Measurements from ENCODE around the gene RUFY1. TPM values are rescaled to one million over a fixed set of nuclear protein-coding genes. Genes with fewer than 3 reads are reported as not detected.

Gene RUFY1
- total RNA-seq, 1 experiment from 2014 or later, result 45.7 TPM

GRCh38 chr5:179504600-179505396 lies 45.6 kb upstream of the RUFY1 start:
- Histone ChIP-seq H2AFZ (ENCODE audit: low read length) (no peak overlapping the region), H3K79me1 (ENCODE audit: insufficient read depth, low read depth, low read length, poor library complexity, severe bottlenecking) (no peaks in the 10 kb centered on the region), H4K20me1 (ENCODE audit: control insufficient read depth, insufficient read depth, insufficient read length) (no peaks in the 10 kb centered on the region), H3K4ac (ENCODE audit: low read depth, low read length) (no peak overlapping the region), H4K5ac (ENCODE audit: insufficient read length, low read depth, low read length) (no peak overlapping the region), H3K9ac (ENCODE audit: extremely low read depth, insufficient read length, low read length) (no peak overlapping the region), H4K8ac (replicated peaks; ENCODE audit: insufficient read length, low read depth, low read length) (no peak overlapping the region), H2BK15ac (ENCODE audit: low read depth, low read length) (no peak overlapping the region), H3K56ac (ENCODE audit: insufficient read length, low read depth, low read length) (no peak overlapping the region), H3K4me2 (ENCODE audit: insufficient read depth, insufficient read length, low read length) (no peak overlapping the region), H3K27me3 (ENCODE audit: insufficient read depth, low read length) (no peaks in the 10 kb centered on the region), H3K23ac (ENCODE audit: insufficient read length, low read depth, low read length) (no peak overlapping the region), H3K14ac (ENCODE audit: insufficient read depth, low read length) (no peak overlapping the region), H2BK5ac (ENCODE audit: insufficient read length, low read length) (no peak overlapping the region), H4K91ac (ENCODE audit: insufficient read length, low read depth, low read length) (no peak overlapping the region), H3T11ph (ENCODE audit: low read length) (no peak overlapping the region), H3K9me3 (ENCODE audit: control insufficient read depth, low read depth, low read length) (no peaks in the 10 kb centered on the region), H2BK20ac (ENCODE audit: low read depth, low read length, poor library complexity, severe bottlenecking) (no peak overlapping the region), H3K23me2 (ENCODE audit: insufficient read length, low read depth, low read length, poor library complexity, severe bottlenecking) (no peaks in the 10 kb centered on the region), H3K27ac (ENCODE audit: insufficient read length, low read depth, low read length) (no peak overlapping the region), H2AK5ac (ENCODE audit: insufficient read length, low read length) (no peak overlapping the region), H2BK120ac (ENCODE audit: low read depth, low read length, poor library complexity, severe bottlenecking) (no peak overlapping the region), H3K79me2 (ENCODE audit: insufficient read depth, low read length) (no peaks in the 10 kb centered on the region), H2BK12ac (ENCODE audit: insufficient read length, low read depth, low read length) (no peak overlapping the region), H3K18ac (ENCODE audit: insufficient read length, low read depth, low read length) (no peak overlapping the region), H3K4me1 (ENCODE audit: insufficient read depth, low read length) (no peaks in the 10 kb centered on the region)
- Mint-ChIP-seq H3K36me3 (ENCODE audit: insufficient read depth in 1 of 3, low read depth in 3 of 3) (no peaks in the 10 kb centered on the region), H3K4me1 (peaks cover 22 to 29% of the 10 kb centered on the region in 2 experiments), H3K4me3 (no peak overlapping the region), H3K27me3 (ENCODE audit: low read depth) (no peaks in the 10 kb centered on the region; the same call in 1 of the 2 replicates), H3K27ac (peak overlapping the region in 1 of 3 experiments; percentile 64; a peak in 1 of 7 replicates), H3K9me3 (peaks cover 0 to 1% of the 10 kb centered on the region in 2 experiments; a peak in 2 of 5 replicates)
- TF ChIP-seq, protein P1, sequence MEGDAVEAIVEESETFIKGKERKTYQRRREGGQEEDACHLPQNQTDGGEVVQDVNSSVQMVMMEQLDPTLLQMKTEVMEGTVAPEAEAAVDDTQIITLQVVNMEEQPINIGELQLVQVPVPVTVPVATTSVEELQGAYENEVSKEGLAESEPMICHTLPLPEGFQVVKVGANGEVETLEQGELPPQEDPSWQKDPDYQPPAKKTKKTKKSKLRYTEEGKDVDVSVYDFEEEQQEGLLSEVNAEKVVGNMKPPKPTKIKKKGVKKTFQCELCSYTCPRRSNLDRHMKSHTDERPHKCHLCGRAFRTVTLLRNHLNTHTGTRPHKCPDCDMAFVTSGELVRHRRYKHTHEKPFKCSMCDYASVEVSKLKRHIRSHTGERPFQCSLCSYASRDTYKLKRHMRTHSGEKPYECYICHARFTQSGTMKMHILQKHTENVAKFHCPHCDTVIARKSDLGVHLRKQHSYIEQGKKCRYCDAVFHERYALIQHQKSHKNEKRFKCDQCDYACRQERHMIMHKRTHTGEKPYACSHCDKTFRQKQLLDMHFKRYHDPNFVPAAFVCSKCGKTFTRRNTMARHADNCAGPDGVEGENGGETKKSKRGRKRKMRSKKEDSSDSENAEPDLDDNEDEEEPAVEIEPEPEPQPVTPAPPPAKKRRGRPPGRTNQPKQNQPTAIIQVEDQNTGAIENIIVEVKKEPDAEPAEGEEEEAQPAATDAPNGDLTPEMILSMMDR (conservative IDR thresholded peaks at IDR 0.05), result no peak
- DNase-seq, result no peak
- no CpG with 5 or more reads among the region's 17 CpGs for WGBS (ENCODE audit: extremely low coverage, insufficient read length, low lambda C conversion rate)

Measured in H9 (cell line).